Liver (tissue), 2 donors: ENCODE measurements around the gene RFX7.
"Not testable (repeated sequence)": the region's sequence is repeated elsewhere in the genome, so short reads cannot be mapped to it uniquely, and the experiment has no call there.

ENCODE experiments used
- TF ChIP-seq, protein P1 (sequence below): IDR thresholded peaks from 2 replicates; pipeline ENCODE4 v1.6.1; 2016; ENCODE audit warnings: antibody characterized with exemption
- TF ChIP-seq, protein P2 (sequence below): fragments of 150-350 bp; IDR thresholded peaks from 2 replicates; pipeline ENCODE4 v1.5.1; 2017; ENCODE audit warnings: improper control_type of control experiment, low read depth, low read length; ENCODE audit not compliant: missing input control
- donor health status: healthy.

DNA sequence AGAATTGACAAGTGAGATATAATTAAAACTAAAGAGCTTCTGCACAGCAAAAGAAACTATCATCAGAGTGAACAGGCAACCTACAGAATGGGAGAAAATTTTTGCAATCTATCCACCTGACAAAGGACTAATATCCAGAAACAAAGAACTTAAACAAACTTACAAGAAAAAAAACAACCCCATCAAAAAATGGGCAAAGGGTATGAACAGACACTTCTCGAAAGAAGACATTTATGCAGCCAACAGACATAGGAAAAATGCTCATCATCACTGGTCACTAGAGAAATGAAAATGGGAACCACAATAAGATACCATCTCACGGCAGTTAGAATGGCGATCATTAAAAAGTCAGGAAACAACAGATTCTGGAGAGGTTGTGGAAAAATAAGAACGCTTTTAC lies 88.9 kb downstream of the RFX7 start:
- TF ChIP-seq, protein P1, sequence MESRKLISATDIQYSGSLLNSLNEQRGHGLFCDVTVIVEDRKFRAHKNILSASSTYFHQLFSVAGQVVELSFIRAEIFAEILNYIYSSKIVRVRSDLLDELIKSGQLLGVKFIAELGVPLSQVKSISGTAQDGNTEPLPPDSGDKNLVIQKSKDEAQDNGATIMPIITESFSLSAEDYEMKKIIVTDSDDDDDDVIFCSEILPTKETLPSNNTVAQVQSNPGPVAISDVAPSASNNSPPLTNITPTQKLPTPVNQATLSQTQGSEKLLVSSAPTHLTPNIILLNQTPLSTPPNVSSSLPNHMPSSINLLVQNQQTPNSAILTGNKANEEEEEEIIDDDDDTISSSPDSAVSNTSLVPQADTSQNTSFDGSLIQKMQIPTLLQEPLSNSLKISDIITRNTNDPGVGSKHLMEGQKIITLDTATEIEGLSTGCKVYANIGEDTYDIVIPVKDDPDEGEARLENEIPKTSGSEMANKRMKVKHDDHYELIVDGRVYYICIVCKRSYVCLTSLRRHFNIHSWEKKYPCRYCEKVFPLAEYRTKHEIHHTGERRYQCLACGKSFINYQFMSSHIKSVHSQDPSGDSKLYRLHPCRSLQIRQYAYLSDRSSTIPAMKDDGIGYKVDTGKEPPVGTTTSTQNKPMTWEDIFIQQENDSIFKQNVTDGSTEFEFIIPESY = not testable (repeated sequence)
- TF ChIP-seq, protein P2, sequence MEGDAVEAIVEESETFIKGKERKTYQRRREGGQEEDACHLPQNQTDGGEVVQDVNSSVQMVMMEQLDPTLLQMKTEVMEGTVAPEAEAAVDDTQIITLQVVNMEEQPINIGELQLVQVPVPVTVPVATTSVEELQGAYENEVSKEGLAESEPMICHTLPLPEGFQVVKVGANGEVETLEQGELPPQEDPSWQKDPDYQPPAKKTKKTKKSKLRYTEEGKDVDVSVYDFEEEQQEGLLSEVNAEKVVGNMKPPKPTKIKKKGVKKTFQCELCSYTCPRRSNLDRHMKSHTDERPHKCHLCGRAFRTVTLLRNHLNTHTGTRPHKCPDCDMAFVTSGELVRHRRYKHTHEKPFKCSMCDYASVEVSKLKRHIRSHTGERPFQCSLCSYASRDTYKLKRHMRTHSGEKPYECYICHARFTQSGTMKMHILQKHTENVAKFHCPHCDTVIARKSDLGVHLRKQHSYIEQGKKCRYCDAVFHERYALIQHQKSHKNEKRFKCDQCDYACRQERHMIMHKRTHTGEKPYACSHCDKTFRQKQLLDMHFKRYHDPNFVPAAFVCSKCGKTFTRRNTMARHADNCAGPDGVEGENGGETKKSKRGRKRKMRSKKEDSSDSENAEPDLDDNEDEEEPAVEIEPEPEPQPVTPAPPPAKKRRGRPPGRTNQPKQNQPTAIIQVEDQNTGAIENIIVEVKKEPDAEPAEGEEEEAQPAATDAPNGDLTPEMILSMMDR = not testable (repeated sequence)
